ENCODE data around the gene EHMT1. TPM values are rescaled to one million over a fixed set of nuclear protein-coding genes. Genes with fewer than 3 reads are reported as not detected.

Gene EHMT1
- total and polyA plus RNA-seq, 2 of the 13 experiments (the other 11 are each of a cell fraction or from before 2014, with no cell fraction given), result 23.0 to 27.1 TPM

- in situ Hi-C loops (cut with HindIII; ENCODE audit: extremely low pct_ligation_motif_present, low pct_unique_long_range_greater_than_20kb), result no loop called here
- no peak for FAIRE-seq
- no peak for ATAC-seq
- POLR2A ChIA-PET, result no interaction called here
- WGBS (ENCODE audit: low lambda C conversion rate), result 92% methylated on average over 9 of the region's 9 CpGs
- BruUV-seq (replicated peaks), result no TSS peak
- H3K9me3 ChIP-seq (ENCODE audit: low read length), result no peaks in the 10 kb centered on the region
- H3K27ac ChIP-seq (ENCODE audit: extremely low read length, insufficient read depth, low read length), result no peak overlapping the region
- TF ChIP-seq SKI (IDR thresholded peaks at IDR 0.05; ENCODE audit: partially characterized antibody), result no peak
- TF ChIP-seq ATM (IDR thresholded peaks at IDR 0.05; ENCODE audit: borderline replicate concordance), result no peak
- TF ChIP-seq ZBTB25 (CRISPR knock-in tag; IDR thresholded peaks at IDR 0.05), result no peak
- TF ChIP-seq NFATC3 (CRISPR knock-in tag; IDR thresholded peaks at IDR 0.05), result no peak
- TF ChIP-seq EEA1 (CRISPR knock-in tag; IDR thresholded peaks at IDR 0.05; ENCODE audit: borderline replicate concordance), result no peak
- no peak overlapping the region for H3K9ac ChIP-seq (ENCODE audit: insufficient read depth, low read depth, low read length)
- no peaks in the 10 kb centered on the region for H3K79me2 ChIP-seq (ENCODE audit: insufficient read depth, low read length)
- H3K4me3 ChIP-seq (replicated peaks in 1 of 3; ENCODE audit: insufficient read depth in 1 of 3, low read depth in 2 of 3, low read length in 3 of 3), result no peak overlapping the region
- intact Hi-C loops (cut with micrococcal nuclease; ENCODE audit: unreplicated experiment), result no loop called here
- no peak overlapping the region for H2AFZ ChIP-seq (ENCODE audit: low read length)
- H3K4me1 ChIP-seq (ENCODE audit: insufficient read depth, low read length), result peaks cover 5% of the 10 kb centered on the region
- CTCF ChIA-PET (ENCODE audit: low intra/inter-chr PET ratio, low total read pairs), result no interaction called here
- DNase-seq (ENCODE audit: low spot score), result no peak
- peaks cover 23 to 66% of the 10 kb centered on the region in 2 experiments for H3K36me3 ChIP-seq (replicated peaks in 1 of 2; ENCODE audit: control insufficient read depth in 1 of 2, insufficient read depth in 2 of 2, low read length in 2 of 2)
- no peaks in the 10 kb centered on the region for H4K20me1 ChIP-seq (ENCODE audit: insufficient read depth, low read length)
- H3K27me3 ChIP-seq (ENCODE audit: control insufficient read depth in 1 of 2, insufficient read depth in 2 of 2, low read length in 2 of 2), result no peaks in the 10 kb centered on the region
- H3K4me2 ChIP-seq (ENCODE audit: low read depth, low read length), result no peak overlapping the region
These were observed 176.4 kb downstream of the EHMT1 start for GRCh38 chr9:137795156-137795666.

GRCh38 chr9:137797206-137798120, 178.7 kb downstream of the EHMT1 start:
- Histone ChIP-seq H4K20me1 (ENCODE audit: insufficient read depth, low read length) (no peaks in the 10 kb centered on the region), H3K4me1 (ENCODE audit: insufficient read depth, low read length) (no peaks in the 10 kb centered on the region), H3K27me3 (ENCODE audit: control insufficient read depth in 1 of 2, insufficient read depth in 2 of 2, low read length in 2 of 2) (no peaks in the 10 kb centered on the region), H3K9me3 (ENCODE audit: low read length) (no peaks in the 10 kb centered on the region), H3K4me2 (ENCODE audit: low read depth, low read length) (no peak overlapping the region), H3K36me3 (replicated peaks in 1 of 2; ENCODE audit: control insufficient read depth in 1 of 2, insufficient read depth in 2 of 2, low read length in 2 of 2) (peaks cover 24 to 68% of the 10 kb centered on the region in 2 experiments; a peak in 4 of 5 replicates), H3K79me2 (ENCODE audit: insufficient read depth, low read length) (no peaks in the 10 kb centered on the region), H3K4me3 (replicated peaks in 1 of 3; ENCODE audit: insufficient read depth in 1 of 3, low read depth in 2 of 3, low read length in 3 of 3) (no peak overlapping the region), H3K27ac (ENCODE audit: extremely low read length, insufficient read depth, low read length) (no peak overlapping the region), H2AFZ (ENCODE audit: low read length) (no peak overlapping the region), H3K9ac (ENCODE audit: insufficient read depth, low read depth, low read length) (no peak overlapping the region)
- ChIA-PET CTCF (ENCODE audit: low intra/inter-chr PET ratio, low total read pairs) (no interaction called here), POLR2A (no interaction called here)
- in situ Hi-C loops (cut with HindIII; ENCODE audit: extremely low pct_ligation_motif_present, low pct_unique_long_range_greater_than_20kb), result no loop called here
- intact Hi-C loops (cut with micrococcal nuclease; ENCODE audit: unreplicated experiment), result no loop called here
- 97% methylated on average over 19 of the region's 19 CpGs for WGBS (ENCODE audit: low lambda C conversion rate)
- no peak for TF ChIP-seq ZNF530 (CRISPR knock-in tag; IDR thresholded peaks at IDR 0.05; ENCODE audit: low read depth)
- TF ChIP-seq ZNF3 (CRISPR knock-in tag; IDR thresholded peaks at IDR 0.05), result no peak
- no peak for TF ChIP-seq ZNF414 (CRISPR knock-in tag; IDR thresholded peaks at IDR 0.05)
- no TSS peak for BruUV-seq (replicated peaks)
- FAIRE-seq (no peak), ATAC-seq (no peak), DNase-seq (ENCODE audit: low spot score) (no peak)

All from HepG2 (cell line).